HG02610 (cell line): ENCODE measurements around the gene CORO7.
"Not testable (repeated sequence)": the region's sequence is repeated elsewhere in the genome, so short reads cannot be mapped to it uniquely, and the experiment has no call there.

Experiments used
- ATAC-seq: cut with Tn5 transposase; IDR thresholded peaks from one replicate; pipeline ENCODE4 v1.9.1; 2021; ENCODE audit warnings: mild to moderate bottlenecking, moderate library complexity; ENCODE audit not compliant: unreplicated experiment

CORO7 gene

GRCh38 chr16:4340443-4340842 is 76.0 kb downstream of the CORO7 start:
- no peak for ATAC-seq

DNA sequence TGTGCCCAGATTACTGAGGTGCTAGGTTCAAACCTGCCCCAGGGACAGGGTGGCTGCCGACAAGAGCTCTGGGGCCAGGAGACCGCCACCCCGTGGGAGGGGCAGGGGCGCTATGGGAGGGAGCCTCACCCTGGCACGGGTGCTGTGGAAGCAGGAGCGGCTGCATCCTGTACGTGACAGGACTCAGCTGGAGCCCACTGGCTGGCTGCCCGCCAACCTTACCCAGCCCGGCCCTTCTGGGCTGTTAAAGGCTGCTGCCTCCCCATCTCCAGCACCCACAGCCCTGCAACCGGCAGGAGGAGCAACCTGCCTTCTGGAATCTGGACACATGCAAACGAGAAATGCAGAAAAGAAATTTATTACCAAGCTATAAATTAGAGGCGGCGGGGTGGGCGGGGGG is 76.5 kb downstream of the CORO7 start:
- no peak for ATAC-seq

DNA sequence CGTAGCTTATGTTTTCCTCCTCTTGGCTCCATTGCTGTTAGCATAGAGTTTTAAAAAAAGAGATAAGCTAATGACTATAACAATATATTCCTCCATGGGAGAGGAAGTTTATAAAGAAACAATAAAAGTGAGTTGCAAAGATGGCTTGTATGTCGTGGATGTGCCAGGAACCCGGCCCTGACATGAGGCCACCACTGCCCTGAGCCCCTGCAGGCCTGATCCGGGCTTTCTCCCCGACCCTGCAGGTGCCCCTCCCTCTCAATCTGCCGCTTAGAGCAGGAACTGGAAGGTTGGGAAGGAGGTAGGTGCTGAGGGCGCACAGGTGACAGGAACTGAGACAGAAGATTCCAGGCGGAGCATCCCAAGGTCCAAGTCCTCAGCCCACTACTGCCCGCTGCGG is 76.9 kb downstream of the CORO7 start:
- no peak for ATAC-seq

DNA sequence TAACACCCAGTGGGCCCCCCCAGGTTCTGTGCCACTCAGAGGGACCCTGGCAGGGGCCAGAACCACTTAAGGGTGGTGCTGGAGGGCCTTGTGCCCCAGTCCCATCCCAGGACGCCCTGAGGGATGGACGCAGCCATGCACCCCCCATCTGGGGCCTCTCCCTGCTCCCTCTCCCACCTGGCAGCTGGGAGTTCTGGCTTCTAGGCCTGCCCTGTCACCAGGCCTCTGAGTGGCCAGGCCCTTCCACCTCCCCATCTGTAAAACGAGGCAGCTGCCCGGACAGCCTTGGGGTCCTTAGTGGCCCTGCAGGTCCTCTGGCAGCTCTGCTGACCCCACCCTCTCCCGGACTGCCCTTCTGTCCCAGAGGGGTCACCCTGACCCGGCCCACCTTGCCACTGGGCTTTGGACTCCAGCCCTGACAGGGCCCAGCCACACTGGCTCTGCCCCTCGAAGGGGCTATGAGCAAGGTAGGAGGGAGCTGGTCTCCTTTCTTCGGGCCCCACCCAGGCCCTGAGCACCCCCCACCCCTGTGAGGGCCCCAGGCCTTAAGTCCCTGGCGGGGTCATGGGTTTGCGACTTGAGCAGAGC is 77.6 kb downstream of the CORO7 start:
- no peak for ATAC-seq

GRCh38 chr16:4338125-4338582 is 78.2 kb downstream of the CORO7 start:
- ATAC-seq = no peak

DNA sequence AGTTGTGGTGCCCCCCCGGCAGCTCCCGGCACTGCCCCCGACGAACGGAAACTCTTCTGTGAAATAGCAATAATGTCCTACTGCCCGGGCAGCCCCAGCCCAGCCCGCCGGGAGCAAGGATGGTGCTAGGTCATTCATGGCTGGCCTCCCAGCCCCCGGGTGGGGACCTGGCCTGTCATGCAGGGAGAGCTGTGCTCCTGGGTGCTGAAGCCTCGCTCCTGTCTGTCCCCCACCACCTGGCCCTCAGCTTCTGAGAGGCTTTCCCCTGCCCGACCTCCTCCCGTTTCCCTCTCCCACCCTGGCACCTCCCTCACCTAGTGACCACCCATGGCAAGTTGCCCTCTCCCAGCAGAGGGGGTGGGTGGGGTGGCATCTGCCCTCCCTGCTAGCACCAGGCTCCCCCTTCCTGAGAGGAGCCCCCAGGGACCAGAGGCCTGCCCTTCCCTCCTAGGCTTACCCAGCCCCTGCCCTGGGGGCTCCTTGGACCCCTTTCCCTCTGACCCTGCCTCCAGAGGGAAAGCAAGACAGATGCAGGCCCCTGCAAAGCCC is 78.8 kb downstream of the CORO7 start:
- no peak for ATAC-seq

DNA sequence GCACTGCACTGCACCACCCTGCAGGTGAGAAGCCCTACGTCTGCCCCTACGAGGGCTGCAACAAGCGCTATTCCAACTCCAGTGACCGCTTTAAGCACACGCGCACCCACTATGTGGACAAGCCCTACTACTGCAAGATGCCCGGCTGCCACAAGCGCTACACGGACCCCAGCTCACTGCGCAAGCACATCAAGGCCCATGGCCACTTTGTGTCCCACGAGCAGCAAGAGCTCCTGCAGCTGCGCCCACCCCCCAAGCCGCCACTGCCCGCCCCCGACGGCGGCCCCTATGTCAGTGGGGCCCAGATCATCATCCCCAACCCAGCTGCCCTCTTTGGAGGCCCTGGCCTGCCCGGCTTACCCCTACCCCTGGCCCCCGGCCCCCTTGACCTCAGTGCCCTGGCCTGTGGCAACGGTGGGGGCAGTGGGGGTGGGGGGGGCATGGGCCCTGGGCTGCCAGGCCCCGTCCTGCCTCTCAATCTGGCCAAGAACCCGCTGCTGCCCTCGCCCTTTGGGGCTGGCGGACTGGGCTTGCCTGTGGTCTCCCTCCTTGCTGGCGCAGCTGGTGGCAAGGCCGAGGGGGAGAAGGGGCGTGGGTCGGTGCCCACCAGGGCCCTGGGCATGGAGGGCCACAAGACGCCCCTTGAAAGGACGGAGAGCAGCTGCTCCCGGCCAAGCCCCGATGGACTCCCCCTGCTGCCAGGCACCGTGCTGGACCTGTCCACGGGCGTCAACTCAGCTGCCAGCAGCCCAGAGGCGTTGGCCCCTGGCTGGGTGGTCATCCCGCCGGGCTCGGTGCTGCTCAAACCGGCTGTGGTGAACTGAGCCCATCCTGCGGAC is 79.5 kb downstream of the CORO7 start:
- no peak for ATAC-seq

DNA sequence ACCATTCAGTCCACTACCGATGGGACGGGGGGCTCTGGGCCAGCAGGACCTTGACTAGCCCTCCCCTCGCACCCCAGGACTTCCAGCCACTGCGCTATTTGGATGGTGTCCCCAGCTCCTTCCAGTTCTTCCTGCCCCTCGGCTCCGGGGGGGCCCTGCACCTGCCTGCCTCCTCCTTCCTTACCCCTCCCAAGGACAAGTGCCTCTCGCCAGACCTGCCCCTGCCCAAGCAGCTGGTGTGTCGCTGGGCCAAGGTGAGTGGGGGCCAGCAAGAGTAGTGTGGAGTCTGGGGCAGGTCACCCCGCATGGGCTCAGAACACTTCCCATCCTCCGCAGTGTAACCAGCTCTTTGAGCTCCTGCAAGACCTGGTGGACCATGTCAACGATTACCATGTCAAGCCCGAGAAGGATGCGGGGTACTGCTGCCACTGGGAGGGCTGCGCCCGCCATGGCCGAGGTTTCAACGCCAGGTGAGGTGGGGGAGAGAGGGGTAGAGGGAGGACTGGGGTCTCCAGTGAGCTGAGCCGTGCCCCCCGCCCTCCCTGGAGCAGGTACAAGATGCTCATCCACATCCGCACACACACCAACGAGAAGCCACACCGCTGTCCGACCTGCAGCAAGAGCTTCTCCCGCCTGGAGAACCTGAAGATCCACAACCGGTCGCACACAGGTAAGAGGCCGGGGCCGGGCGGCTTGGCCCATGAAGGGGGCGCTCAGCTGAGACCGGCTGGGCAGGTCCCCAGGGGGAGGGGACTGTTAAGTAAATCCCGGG is 81.5 kb downstream of the CORO7 start:
- no peak for ATAC-seq

DNA sequence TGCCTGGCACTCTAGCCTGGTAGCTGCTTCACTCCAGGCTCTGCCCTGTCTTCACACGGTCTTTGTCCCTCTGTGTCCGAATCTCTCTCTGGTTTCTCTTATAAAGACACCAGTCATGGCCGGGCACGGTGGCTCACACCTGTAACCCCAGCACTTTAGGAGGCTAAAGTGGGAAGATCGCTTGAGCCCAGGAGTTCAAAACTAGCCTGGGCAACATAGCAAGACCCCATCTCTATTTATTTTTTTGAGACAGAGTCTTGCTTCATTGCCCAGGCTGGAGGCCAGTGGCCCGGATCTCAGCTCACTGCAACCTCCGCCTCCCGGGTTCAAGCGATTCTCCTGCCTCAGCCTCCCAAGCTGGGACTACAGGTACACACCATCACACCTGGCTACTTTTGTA is 82.7 kb downstream of the CORO7 start:
- not testable (repeated sequence) for ATAC-seq

GRCh38 chr16:4333308-4333638 is 83.1 kb downstream of the CORO7 start:
- ATAC-seq = no peak

DNA sequence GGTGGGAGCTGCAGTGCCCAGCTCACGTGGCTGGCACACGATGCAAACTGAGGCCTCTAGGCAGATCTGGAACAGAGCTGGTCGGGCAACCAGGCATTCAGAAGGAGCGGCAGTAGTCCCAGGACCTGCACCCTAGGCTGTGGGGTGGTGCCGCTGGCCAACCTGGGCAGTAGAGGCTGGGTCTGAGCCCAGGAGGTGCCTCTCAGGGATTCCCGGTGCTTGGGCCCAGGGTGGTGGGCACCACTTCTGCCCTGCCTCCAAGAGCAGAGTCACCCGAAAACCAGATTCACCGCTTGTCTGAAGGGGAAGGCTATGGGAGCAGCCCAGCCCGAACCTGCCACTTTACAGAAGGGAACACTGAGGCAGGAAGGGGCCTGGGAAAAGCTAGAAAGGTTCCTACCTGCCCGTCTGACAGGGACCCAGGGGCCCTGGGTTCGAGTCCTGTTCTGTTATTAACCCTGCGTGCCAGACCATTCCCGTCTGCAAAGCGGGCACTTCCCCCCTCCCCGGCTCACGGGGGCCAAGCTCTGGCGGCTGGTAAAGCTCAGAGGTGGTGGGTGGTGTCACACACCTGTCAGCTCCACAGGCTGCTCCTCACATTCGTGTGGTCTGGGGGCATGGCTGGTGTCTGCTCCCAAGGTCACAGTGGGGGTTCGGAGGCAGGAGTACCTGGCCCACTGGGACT is 83.6 kb downstream of the CORO7 start:
- no peak for ATAC-seq

DNA sequence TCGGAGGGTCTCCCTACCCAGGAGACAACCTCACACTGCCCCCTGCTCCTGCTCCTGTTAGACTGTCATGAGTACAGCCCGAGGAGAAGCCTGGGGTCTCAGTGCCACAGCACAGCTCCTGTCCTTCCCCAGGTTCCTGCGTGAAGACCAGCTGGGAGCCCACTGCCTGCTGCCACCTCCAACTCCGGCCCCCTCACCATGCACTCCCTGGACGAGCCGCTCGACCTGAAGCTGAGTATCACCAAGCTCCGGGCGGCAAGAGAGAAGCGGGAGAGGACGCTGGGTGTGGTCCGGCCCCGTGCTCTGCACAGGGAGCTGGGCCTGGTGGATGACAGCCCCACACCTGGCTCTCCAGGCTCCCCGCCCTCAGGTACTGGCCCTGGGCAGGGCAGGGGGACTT is 84.3 kb downstream of the CORO7 start:
- no peak for ATAC-seq

DNA sequence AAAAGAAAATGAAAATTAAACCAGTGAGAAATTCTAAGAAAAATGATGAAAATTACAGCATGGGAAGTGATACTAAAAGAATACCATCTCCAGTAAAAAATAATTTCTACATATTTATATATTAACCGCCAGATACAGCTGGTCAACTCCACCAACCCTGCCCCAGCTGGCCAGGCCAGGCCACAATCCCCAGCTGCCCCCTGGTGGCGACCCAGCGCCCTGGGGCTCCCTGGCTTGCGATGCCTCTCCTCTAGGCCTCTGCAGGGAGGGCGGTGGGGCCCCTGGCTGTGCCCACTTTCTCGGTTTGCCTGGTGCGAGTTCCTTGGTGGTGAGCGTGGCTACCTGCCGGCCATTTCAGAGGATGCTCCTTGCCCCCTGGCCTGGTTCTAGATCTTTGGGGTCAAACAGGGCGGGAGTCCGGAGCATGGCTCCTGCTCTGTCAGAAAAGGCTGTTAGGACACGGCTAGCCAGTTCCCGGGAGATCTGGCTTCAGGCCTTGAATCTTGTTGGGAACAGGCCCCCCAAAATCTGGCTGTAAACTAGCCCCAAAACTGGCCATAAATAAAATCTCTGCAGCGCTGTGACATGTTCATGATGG is 86.0 kb downstream of the CORO7 start:
- no peak for ATAC-seq

GRCh38 chr16:4328782-4329775 is 87.3 kb downstream of the CORO7 start:
- ATAC-seq = no peak

- ATAC-seq = no peak
Measured at GRCh38 chr16:4328046-4328781, 88.2 kb downstream of the CORO7 start.

- ATAC-seq = no peak
Measured at GRCh38 chr16:4327386-4328045, 88.9 kb downstream of the CORO7 start.

GRCh38 chr16:4325253-4325758 is 91.1 kb downstream of the CORO7 start:
- no peak for ATAC-seq
